Gastrocnemius medialis (tissue), 4 donors: ENCODE data around the gene TSPAN11. TPM values are rescaled to one million over a fixed set of nuclear protein-coding genes. Genes with fewer than 3 reads are reported as not detected.

Source experiments
- ATAC-seq, 2 donors: fragments of 150-250 bp; one replicate each; pipeline ENCODE4 v1.9.1; 2016
- DNase-seq, 2 donors: peaks; one replicate each; pipeline ENCODE4 v3.0.0-alpha.2; 2019
- H3K27ac ChIP-seq, 4 donors: fragments of 200-600 bp; sonication (generic); 1 replicate in 1 of 4; 2 replicates in 3 of 4; pipeline ENCODE4 v1.5.1; 2016 to 2018; ENCODE audit warnings: mild to moderate bottlenecking in 2 of 4, moderate library complexity in 1 of 4
- H3K27me3 ChIP-seq, 3 donors: fragments of 200-600 bp; sonication (generic) in 2 of 3; 1 replicate in 1 of 3; 2 replicates in 2 of 3; pipeline versions ENCODE4 v1.5.1 to v1.6.0; 2016 to 2019; ENCODE audit warnings: mild to moderate bottlenecking in 1 of 3, moderate library complexity in 1 of 3
- H3K36me3 ChIP-seq, 2 donors: fragments of 200-600 bp; sonication (generic) in 1 of 2; one replicate each; pipeline ENCODE4 v1.5.1; 2017 to 2018
- H3K4me1 ChIP-seq, 2 donors: fragments of 200-600 bp; sonication (generic) in 1 of 2; one replicate each; pipeline ENCODE4 v1.5.1; 2016 to 2017; ENCODE audit warnings: mild to moderate bottlenecking in 2 of 2
- H3K4me3 ChIP-seq, 4 donors: fragments of 200-600 bp; sonication (generic) in 3 of 4; 1 replicate in 1 of 4; 2 replicates in 3 of 4; pipeline ENCODE4 v1.5.1; 2016 to 2019; ENCODE audit warnings: mild to moderate bottlenecking in 2 of 4
- H3K9me3 ChIP-seq, 3 donors: fragments of 200-600 bp; sonication (generic) in 2 of 3; 1 replicate in 1 of 3; 2 replicates in 2 of 3; pipeline ENCODE4 v1.5.1; 2016 to 2019
- CTCF ChIP-seq, 5 experiments: fragments of 450-650 bp in 3 of 5; fragments of 200-600 bp in 2 of 5; sonication (generic) in 2 of 5; IDR thresholded peaks in 4 of 5; conservative IDR thresholded peaks in 1 of 5; 1 replicate in 4 of 5; 2 replicates in 1 of 5; pipeline ENCODE4 v1.5.1; 2016 to 2019; ENCODE audit warnings: antibody characterized with exemption in 5 of 5, mild to moderate bottlenecking in 3 of 5, moderate library complexity in 3 of 5
- POLR2A ChIP-seq, 2 donors: fragments of 450-650 bp; IDR thresholded peaks; one replicate each; pipeline ENCODE4 v1.6.1; 2017; ENCODE audit warnings: antibody characterized with exemption in 2 of 2, mild to moderate bottlenecking in 2 of 2, moderate library complexity in 2 of 2
- in situ Hi-C, 4 donors: fragments of 200-750 bp; cut with MboI; loops; one replicate each; pipeline versions ENCODE4 v1.15.0 to v1.8.0; 2017; ENCODE audit warnings: low sequenced_read_pairs in 4 of 4
- intact Hi-C: fragments of 100-400 bp; cut with DNase I; formaldehyde crosslinking; loops from one replicate; pipeline ENCODE4 v1.15.1; 2023; ENCODE audit warnings: low total_unique reads
- total RNA-seq, 4 donors: library from RNA; depleted of rRNA; stranded (reverse); fragments of >200 nt; gene quantifications; one replicate each; pipeline versions ENCODE4 v1.1.0 to v1.2.3, GENCODE V29; 2016

The TSPAN11 gene
- total RNA-seq, 4 donors from 2014 or later: 0.05 to 0.16 (median 0.07) TPM; not detected in 1

- ATAC-seq: no peak
- Histone ChIP-seq H3K4me3 (no peak overlapping the region), H3K27ac (no peak overlapping the region), H3K36me3 (no peaks in the 10 kb centered on the region), H3K4me1 (no peaks in the 10 kb centered on the region), H3K9me3 (no peaks in the 10 kb centered on the region), H3K27me3 (no peaks in the 10 kb centered on the region)
- DNase-seq: no peak
- intact Hi-C loops: no loop called here
- TF ChIP-seq CTCF (IDR thresholded peaks at IDR 0.05 in 4 of 5, conservative IDR thresholded peaks at IDR 0.05 in 1 of 5): no peak
- TF ChIP-seq POLR2A (IDR thresholded peaks at IDR 0.05): no peak
- in situ Hi-C loops: no loop called here
Observed at GRCh38 chr12:30961030-30961429, 34.5 kb downstream of the TSPAN11 start.

GRCh38 chr12:30962047-30962446 lies 35.5 kb downstream of the TSPAN11 start:
- DNase-seq (no peak), ATAC-seq (no peak)
- Histone ChIP-seq H3K36me3 (no peaks in the 10 kb centered on the region), H3K27ac (no peak overlapping the region), H3K9me3 (no peaks in the 10 kb centered on the region), H3K4me1 (no peaks in the 10 kb centered on the region), H3K4me3 (no peak overlapping the region), H3K27me3 (no peaks in the 10 kb centered on the region)
- TF ChIP-seq POLR2A (IDR thresholded peaks at IDR 0.05): no peak
- TF ChIP-seq CTCF (IDR thresholded peaks at IDR 0.05 in 4 of 5, conservative IDR thresholded peaks at IDR 0.05 in 1 of 5): no peak
- intact Hi-C loops (no loop called here), in situ Hi-C loops (no loop called here)

- Histone ChIP-seq H3K27me3 (no peaks in the 10 kb centered on the region), H3K27ac (no peak overlapping the region), H3K9me3 (no peaks in the 10 kb centered on the region), H3K36me3 (no peaks in the 10 kb centered on the region), H3K4me1 (no peaks in the 10 kb centered on the region), H3K4me3 (no peak overlapping the region)
- no peak for DNase-seq
- in situ Hi-C loops (no loop called here), intact Hi-C loops (no loop called here)
- ATAC-seq: no peak
- TF ChIP-seq CTCF (IDR thresholded peaks at IDR 0.05 in 4 of 5, conservative IDR thresholded peaks at IDR 0.05 in 1 of 5) (no peak), POLR2A (IDR thresholded peaks at IDR 0.05) (no peak)
Observed at GRCh38 chr12:30963709-30964564, 37.4 kb downstream of the TSPAN11 start.

- Histone ChIP-seq H3K27me3 (no peaks in the 10 kb centered on the region), H3K27ac (no peak overlapping the region), H3K4me1 (peaks cover 0 to 4% of the 10 kb centered on the region in 2 donors), H3K9me3 (no peaks in the 10 kb centered on the region), H3K4me3 (no peak overlapping the region), H3K36me3 (no peaks in the 10 kb centered on the region)
- TF ChIP-seq POLR2A (IDR thresholded peaks at IDR 0.05): no peak
- TF ChIP-seq CTCF (IDR thresholded peaks at IDR 0.05 in 4 of 5, conservative IDR thresholded peaks at IDR 0.05 in 1 of 5): no peak
- DNase-seq: no peak
- intact Hi-C loops: no loop called here
- in situ Hi-C loops: no loop called here
- ATAC-seq: no peak
Observed at GRCh38 chr12:30964896-30965612, 38.5 kb downstream of the TSPAN11 start.
